Keratinocyte (primary cell): ENCODE measurements around the gene DOCK1. TPM values are rescaled to one million over a fixed set of nuclear protein-coding genes. Genes with fewer than 3 reads are reported as not detected.

Experiments used
- DNase-seq: peaks from one replicate; pipeline ENCODE4 v3.0.0-alpha.2; 2011; ENCODE audit warnings: low read depth, missing footprints, low spot score
- FAIRE-seq: peaks from 2 replicates; lab custom pipeline; 2011; peaks lifted over from hg19 to GRCh38; lab: Jason Lieb, UNC
- H2AFZ ChIP-seq: 2 replicates; pipeline ENCODE4 v1.6.0; 2012; ENCODE audit warnings: low read length, control low read depth, inconsistent platforms; ENCODE audit not compliant: control insufficient read depth
- H3K27ac ChIP-seq: 2 replicates; pipeline ENCODE4 v1.5.1; 2011; ENCODE audit warnings: low read length; ENCODE audit not compliant: control insufficient read depth, insufficient read depth
- H3K27me3 ChIP-seq: 3 replicates; pipeline ENCODE4 v1.6.0; 2011; ENCODE audit warnings: low read length; ENCODE audit not compliant: control insufficient read depth, insufficient read depth; ENCODE audit errors: extremely low read depth
- H3K36me3 ChIP-seq, 2 experiments: 2 replicates in 1 of 2; 3 replicates in 1 of 2; pipeline ENCODE4 v1.5.1; 2011; ENCODE audit warnings: low read length in 2 of 2, mild to moderate bottlenecking in 1 of 2; ENCODE audit not compliant: control insufficient read depth in 2 of 2, insufficient read depth in 2 of 2; ENCODE audit errors: extremely low read depth in 1 of 2
- H3K4me1 ChIP-seq: 3 replicates; pipeline ENCODE4 v1.5.1; 2011; ENCODE audit warnings: low read length; ENCODE audit not compliant: control insufficient read depth, insufficient read depth; ENCODE audit errors: extremely low read depth
- H3K4me2 ChIP-seq: 3 replicates; pipeline ENCODE4 v1.6.0; 2011; ENCODE audit warnings: low read depth, low read length; ENCODE audit not compliant: control insufficient read depth, insufficient read depth; ENCODE audit errors: extremely low read depth
- H3K4me3 ChIP-seq, 3 experiments: fragments of 200-600 bp in 1 of 3; sonication (generic) in 1 of 3; 2 replicates in 2 of 3; 3 replicates in 1 of 3; pipeline ENCODE4 v1.5.1; 2011 to 2016; ENCODE audit warnings: low read length in 3 of 3, mild to moderate bottlenecking in 3 of 3, control low read depth in 2 of 3, inconsistent platforms in 1 of 3, low read depth in 1 of 3, mixed read lengths in 1 of 3, mixed run types in 1 of 3, moderate library complexity in 1 of 3; ENCODE audit not compliant: control insufficient read depth in 2 of 3, insufficient read depth in 2 of 3; ENCODE audit errors: extremely low read depth in 1 of 3
- H3K79me2 ChIP-seq: 2 replicates; pipeline ENCODE4 v1.6.0; 2012; ENCODE audit warnings: low read length; ENCODE audit not compliant: control insufficient read depth, insufficient read depth
- H3K9ac ChIP-seq: 3 replicates; pipeline ENCODE4 v1.6.0; 2011; ENCODE audit warnings: low read length; ENCODE audit not compliant: control insufficient read depth, insufficient read depth; ENCODE audit errors: extremely low read depth
- H3K9me1 ChIP-seq: 3 replicates; pipeline ENCODE4 v1.6.0; 2011; ENCODE audit warnings: low read length; ENCODE audit not compliant: control insufficient read depth, insufficient read depth; ENCODE audit errors: extremely low read depth
- H3K9me3 ChIP-seq: 2 replicates; pipeline ENCODE4 v1.5.1; 2012; ENCODE audit warnings: low read depth, low read length; ENCODE audit not compliant: control insufficient read depth
- H4K20me1 ChIP-seq: 3 replicates; pipeline ENCODE4 v1.6.0; 2011; ENCODE audit warnings: low read length; ENCODE audit not compliant: control insufficient read depth, insufficient read depth; ENCODE audit errors: extremely low read depth
- CTCF ChIP-seq, 3 experiments: IDR thresholded peaks in 1 of 3; conservative IDR thresholded peaks in 1 of 3; optimal IDR thresholded peaks in 1 of 3; 2 replicates in 2 of 3; 3 replicates in 1 of 3; pipeline versions ENCODE3 to v1.5.1; 2011; ENCODE audit warnings: low read length in 3 of 3, mild to moderate bottlenecking in 3 of 3, moderate library complexity in 2 of 3, control low read depth in 1 of 3, inconsistent platforms in 1 of 3; ENCODE audit not compliant: insufficient read depth in 2 of 3; ENCODE audit errors: extremely low read depth in 1 of 3
- EZH2 ChIP-seq: IDR thresholded peaks from one replicate; pipeline ENCODE4 v1.6.1; 2012; ENCODE audit warnings: inconsistent platforms, mild to moderate bottlenecking, low read length, moderate library complexity
- dilution Hi-C: fragments of 300-500 bp; cut with MboI; formaldehyde crosslinking; loops from one replicate; pipeline ENCODE4 v1.7.0; 2020; ENCODE audit warnings: low sequenced_read_pairs; ENCODE audit not compliant: extremely low pct_ligation_motif_present
- polyA plus RNA-seq, 5 experiments: library from polyadenylated mRNA; depleted of rRNA in 3 of 5; stranded (reverse) in 3 of 5; stranded (forward) in 1 of 5; unstranded in 1 of 5; fragments of >200 nt; gene quantifications; 1 replicate in 1 of 5; 2 replicates in 3 of 5; 3 replicates in 1 of 5; pipeline versions ENCODE4 v1.2.1 to v1.2.3, GENCODE V29; 2011 to 2012; ENCODE audit warnings: missing spikeins in 2 of 5, low read depth in 1 of 5, low replicate concordance in 1 of 5

Gene DOCK1
- polyA plus RNA-seq, 1 donor (not counting 4 experiments of a cell fraction or from before 2014, with no cell fraction given): 15.7 TPM

- peaks cover 3% of the 10 kb centered on the region for H3K9me1 ChIP-seq
- H2AFZ ChIP-seq: no peak overlapping the region
- H3K9me3 ChIP-seq: no peaks in the 10 kb centered on the region
- H3K36me3 ChIP-seq: peaks cover 0 to 1% of the 10 kb centered on the region in 2 experiments
- H4K20me1 ChIP-seq: no peaks in the 10 kb centered on the region
- dilution Hi-C loops: no loop called here
- H3K9ac ChIP-seq: no peak overlapping the region
- no peak overlapping the region for H3K4me2 ChIP-seq
- H3K79me2 ChIP-seq: no peaks in the 10 kb centered on the region
- H3K4me3 ChIP-seq: no peak overlapping the region
- TF ChIP-seq CTCF (optimal IDR thresholded peaks at IDR 0.05 in 1 of 3, IDR thresholded peaks at IDR 0.05 in 1 of 3, conservative IDR thresholded peaks at IDR 0.05 in 1 of 3; ENCODE audit: extremely low read depth in 1 of 3, insufficient read depth in 2 of 3, low read length in 3 of 3): no peak
- no peak for FAIRE-seq
- no peaks in the 10 kb centered on the region for H3K27me3 ChIP-seq
- DNase-seq: no peak
- peaks cover 37% of the 10 kb centered on the region for H3K4me1 ChIP-seq
- no peak overlapping the region for H3K27ac ChIP-seq
Observed at GRCh38 chr10:127146661-127147060, 241.4 kb downstream of the DOCK1 start.

- no peaks in the 10 kb centered on the region for H4K20me1 ChIP-seq
- TF ChIP-seq EZH2 (no peak), CTCF (optimal IDR thresholded peaks at IDR 0.05 in 1 of 3, IDR thresholded peaks at IDR 0.05 in 1 of 3, conservative IDR thresholded peaks at IDR 0.05 in 1 of 3; ENCODE audit: extremely low read depth in 1 of 3, insufficient read depth in 2 of 3, low read length in 3 of 3) (no peak)
- peak overlapping the region; percentile 60 for H3K4me2 ChIP-seq
- peak overlapping the region; percentile 74 for H3K27ac ChIP-seq
- peak; percentile 45 for DNase-seq
- no peaks in the 10 kb centered on the region for H3K9me3 ChIP-seq
- dilution Hi-C loops: no loop called here
- H3K9me1 ChIP-seq: peaks cover 3% of the 10 kb centered on the region
- H2AFZ ChIP-seq: no peak overlapping the region
- peak overlapping the region in 1 of 3 experiments; percentile 4 for H3K4me3 ChIP-seq
- peak; percentile 76 for FAIRE-seq
- H3K36me3 ChIP-seq: peaks cover 0 to 1% of the 10 kb centered on the region in 2 experiments
- no peaks in the 10 kb centered on the region for H3K27me3 ChIP-seq
- H3K79me2 ChIP-seq: no peaks in the 10 kb centered on the region
- peaks cover 48% of the 10 kb centered on the region for H3K4me1 ChIP-seq
- no peak overlapping the region for H3K9ac ChIP-seq
Observed at GRCh38 chr10:127148066-127148932, 243.1 kb downstream of the DOCK1 start.
